ENCODE data around the gene TMEM244. TPM values are rescaled to one million over a fixed set of nuclear protein-coding genes. Genes with fewer than 3 reads are reported as not detected.

Gene TMEM244
- total RNA-seq, 1 experiment from 2014 or later = not detected

Small RNA genes lying within 50 kb of the gene (small RNA-seq; reads per million reads assigned to genes)
- not detected for gene AL451046.2

Other genes starting within 250 kb of the TMEM244 start
- gene ARHGAP18, start 151.1 kb downstream of the TMEM244 start, total RNA-seq (2014; rRNA removed; shearing (Covaris generic); ENCODE audit: low replicate concordance) = 0.65 and 1.6 TPM in 2 replicates
- 1.7 and 6.1 TPM in 2 replicates for gene L3MBTL3, start 157.3 kb upstream of the TMEM244 start, total RNA-seq (2014; rRNA removed; shearing (Covaris generic); ENCODE audit: low replicate concordance)